Stomach (tissue), 4 donors: ENCODE results near the gene THADA.
A peak's percentile ranks its signal among the peaks of the same experiment; 100 is the strongest.

Experiments used
- CTCF ChIP-seq, 7 experiments: fragments of 450-650 bp in 4 of 7; fragments of 200-600 bp in 3 of 7; sonication (generic) in 3 of 7; IDR thresholded peaks; one replicate each; pipeline ENCODE4 v1.5.1; 2016 to 2019; ENCODE audit warnings: antibody characterized with exemption in 7 of 7, control low read depth in 2 of 7, mild to moderate bottlenecking in 1 of 7
- EP300 ChIP-seq: sonication (generic); formaldehyde crosslinking; IDR thresholded peaks from one replicate; pipeline ENCODE4 v1.6.1; 2017; ENCODE audit warnings: antibody characterized with exemption
- POLR2A ChIP-seq, 4 donors: fragments of 450-650 bp; IDR thresholded peaks; one replicate each; pipeline ENCODE4 v1.6.1; 2016; ENCODE audit warnings: antibody characterized with exemption in 4 of 4, control low read depth in 2 of 4, mild to moderate bottlenecking in 1 of 4, moderate library complexity in 1 of 4
- POLR2AphosphoS5 ChIP-seq, 3 donors: sonication (generic); formaldehyde crosslinking; IDR thresholded peaks; one replicate each; pipeline ENCODE4 v1.6.1; 2016; ENCODE audit warnings: antibody characterized with exemption in 3 of 3

DNA sequence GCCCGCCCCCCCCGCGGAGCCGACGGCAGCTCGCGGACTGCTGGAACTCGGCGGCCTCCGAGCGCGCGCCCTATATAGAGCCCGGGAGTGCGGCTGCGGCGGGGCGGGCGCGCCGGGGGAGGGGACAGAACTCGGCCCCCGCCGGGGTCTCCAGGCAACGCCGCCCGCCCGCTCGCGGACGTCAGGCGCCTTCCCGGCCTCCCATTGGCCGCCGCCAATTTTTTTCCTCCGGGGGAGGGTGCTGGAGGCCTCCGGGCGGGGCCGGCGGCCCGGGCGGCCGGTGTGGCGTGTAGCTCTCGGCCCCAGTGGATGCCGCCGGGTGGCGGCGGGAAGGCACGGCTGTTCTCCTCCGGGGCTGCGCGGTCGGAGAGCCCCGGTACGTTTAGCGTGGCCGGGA lies 369.3 kb downstream of the THADA start, which contains the start of gene ZFP36L2:
- TF ChIP-seq CTCF (IDR thresholded peaks at IDR 0.05) (no peak), POLR2A (IDR thresholded peaks at IDR 0.05) (peak in 2 of 4 donors; percentile 89 to 92), EP300 (no peak), POLR2AphosphoS5 (IDR thresholded peaks at IDR 0.05) (peak; percentile 42 to 97 (median 93))
